NCI-H146 treated with DMSO at 0.1 percent for 48 hours (cell line): ENCODE results near the gene SAA1.
"Not testable (repeated sequence)": the region's sequence is repeated elsewhere in the genome, so short reads cannot be mapped to it uniquely, and the experiment has no call there.

ENCODE experiments used
- DNase-seq: peaks from one replicate; lab custom pipeline; 2025; ENCODE audit not compliant: unreplicated experiment; lab: John Stamatoyannopoulos, UW

SAA1 gene

GRCh38 chr11:18265949-18266348 lies at the start of gene SAA1:
SAA1 (plus strand) TSS chr11:18266264; CDS start chr11:18266888, 624 bp downstream.
- DNase-seq, result no peak

- no peak for DNase-seq
These were observed 44.7 kb upstream of the SAA1 start for GRCh38 chr11:18221274-18221876.

GRCh38 chr11:18222814-18223421 lies 43.1 kb upstream of the SAA1 start:
- no peak for DNase-seq

DNA sequence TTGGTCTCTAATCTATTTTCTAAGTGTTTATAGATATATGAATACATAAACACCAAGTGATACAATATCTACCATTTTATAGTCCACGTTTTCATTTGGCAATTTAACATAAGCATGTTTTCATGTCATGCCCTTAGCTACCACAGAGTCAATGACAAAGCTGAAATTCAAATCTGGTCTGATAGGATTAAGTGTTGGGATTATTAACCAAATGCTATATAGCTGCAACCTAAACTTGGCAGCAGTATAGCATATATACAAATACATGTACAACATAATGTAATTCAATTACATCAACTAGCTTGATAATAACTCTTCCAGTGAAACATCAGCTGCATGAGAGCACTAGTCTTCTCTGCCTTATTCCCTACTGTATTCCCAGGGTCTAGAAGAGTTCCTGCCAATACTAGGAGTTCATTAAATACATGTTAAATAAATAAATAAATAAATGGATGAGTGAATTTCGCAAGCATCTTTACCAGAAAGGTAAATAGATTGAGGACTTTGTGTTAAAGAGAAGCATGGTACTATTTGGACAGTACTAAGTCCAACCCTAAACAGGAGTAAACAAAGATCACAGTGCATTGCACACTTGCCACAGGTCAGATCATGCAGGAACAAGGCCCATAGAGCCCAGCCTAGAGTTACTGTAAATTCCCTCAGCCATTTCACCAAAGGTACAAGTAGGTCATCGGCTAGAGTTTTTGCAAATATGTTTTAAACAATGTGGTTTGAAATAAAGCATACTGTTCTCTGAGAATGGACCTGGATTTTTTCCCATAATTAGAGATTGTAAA lies 42.3 kb upstream of the SAA1 start:
- DNase-seq, result no peak

GRCh38 chr11:18225913-18226312 lies 40.2 kb upstream of the SAA1 start:
- DNase-seq, result no peak

DNA sequence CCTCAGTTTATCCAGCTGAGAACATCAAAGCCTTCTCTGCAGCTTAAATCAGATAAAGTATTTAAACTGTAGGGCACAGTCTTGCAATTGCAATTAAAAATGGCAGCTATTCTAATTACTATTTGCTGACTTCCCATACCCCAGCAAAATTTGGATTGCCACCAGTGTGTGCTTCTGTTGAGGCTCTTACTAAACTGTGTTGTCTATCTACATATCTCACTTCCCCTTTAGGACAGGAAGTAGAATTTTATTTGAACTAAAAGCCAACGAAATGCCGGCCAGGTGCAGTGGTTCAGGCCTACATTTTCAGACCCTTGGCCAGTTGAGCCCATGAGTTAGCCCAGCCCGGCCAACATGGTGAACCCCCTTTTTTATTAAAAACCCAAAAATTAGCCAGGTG lies 36.6 kb upstream of the SAA1 start:
- no peak for DNase-seq

GRCh38 chr11:18230859-18231258 lies 35.2 kb upstream of the SAA1 start:
- no peak for DNase-seq

DNA sequence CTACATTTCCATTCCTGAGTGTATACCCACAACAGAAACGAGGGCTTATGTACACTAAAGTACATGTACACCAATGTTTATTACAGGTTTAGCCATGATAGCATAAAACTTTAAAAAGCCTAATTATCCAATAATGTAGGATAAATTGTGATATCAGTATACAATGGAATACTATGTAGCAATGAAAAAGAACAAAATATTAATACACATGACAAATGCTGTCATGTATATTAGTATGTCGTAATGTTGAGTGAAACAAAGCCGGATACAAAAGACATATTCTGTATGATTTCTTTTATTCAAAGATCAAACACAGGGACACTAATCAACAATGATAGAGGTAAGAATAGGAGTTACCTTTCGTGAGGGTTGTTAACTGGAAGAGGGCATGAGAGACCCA lies 32.2 kb upstream of the SAA1 start:
- DNase-seq, result no peak

DNA sequence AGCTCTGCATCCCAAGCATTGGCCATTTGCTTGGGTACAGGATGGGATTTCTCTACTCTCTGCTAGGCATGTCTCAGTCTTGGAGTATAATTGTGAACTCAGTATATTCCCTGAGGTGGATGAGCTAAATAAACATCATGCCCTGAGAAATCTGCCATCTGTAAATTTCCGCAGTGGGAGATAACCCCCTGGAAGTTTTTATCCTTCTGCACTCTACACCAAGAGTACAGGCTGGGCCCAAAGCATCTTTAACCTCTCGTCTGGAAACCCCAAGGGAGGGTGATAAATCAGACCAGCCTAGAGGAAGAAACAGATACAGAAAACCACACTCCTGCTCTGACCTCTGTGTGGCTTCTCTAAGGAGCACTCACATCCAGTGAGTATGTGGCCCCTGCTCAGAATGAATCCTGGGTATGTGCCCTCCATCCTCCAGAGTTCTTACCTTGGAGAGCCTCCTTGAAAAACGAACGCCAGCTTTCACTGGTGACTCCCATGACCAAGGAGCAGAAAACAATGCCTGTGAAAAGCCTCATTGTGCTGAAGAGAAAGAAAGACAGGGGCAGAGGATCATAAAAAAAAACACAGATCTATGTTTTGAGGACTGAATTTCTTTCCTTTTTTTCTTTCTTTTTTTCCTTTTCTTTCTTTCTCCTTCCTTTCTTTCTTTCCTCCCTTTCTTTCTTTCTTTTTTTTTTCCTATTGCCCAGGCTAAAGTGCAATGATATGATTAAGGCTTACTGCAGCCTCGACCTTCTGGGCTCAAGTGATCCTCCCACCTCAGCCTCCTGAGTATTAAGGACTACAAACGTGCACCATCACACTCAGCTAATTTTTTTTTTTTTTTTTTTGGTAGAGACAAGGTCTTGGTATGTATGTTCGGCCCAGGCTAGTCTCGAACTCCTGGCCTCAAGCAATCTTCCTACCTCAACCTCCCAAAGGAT lies 30.4 kb upstream of the SAA1 start:
- no peak for DNase-seq

GRCh38 chr11:18236664-18237356 lies 29.3 kb upstream of the SAA1 start, which contains the start of gene SAA4:
SAA4 (minus strand) TSS chr11:18236802; CDS start chr11:18235926, 876 bp downstream.
- DNase-seq, result no peak

GRCh38 chr11:18239655-18240054 lies 26.4 kb upstream of the SAA1 start:
- DNase-seq, result no peak

DNA sequence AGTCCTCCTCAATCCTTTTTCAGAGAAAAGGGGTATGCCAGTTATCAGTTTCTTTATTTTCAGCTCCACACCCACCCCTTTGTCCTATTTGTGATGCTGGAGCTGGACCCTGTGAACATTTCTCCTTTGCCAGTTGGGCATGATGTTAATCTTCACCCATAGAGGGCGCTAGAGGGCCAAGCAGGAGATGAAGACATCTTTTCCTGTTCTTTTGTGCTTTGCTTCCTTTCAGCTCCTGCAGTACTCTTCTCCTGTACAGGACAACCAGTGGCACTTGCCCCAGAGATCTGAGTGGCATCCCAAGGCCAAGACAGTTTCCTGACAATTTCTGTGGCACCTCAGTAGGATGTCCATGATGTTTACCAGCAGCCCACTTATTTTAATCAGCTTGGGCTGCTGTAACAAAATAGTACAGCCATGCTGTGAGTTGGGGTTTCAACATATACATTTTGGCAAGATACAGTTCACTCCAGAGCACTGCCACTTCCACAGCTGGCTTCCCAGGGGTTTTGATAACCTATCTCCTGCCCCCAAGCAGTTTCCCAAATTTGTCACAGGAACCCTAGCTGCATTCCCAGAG lies 22.2 kb upstream of the SAA1 start:
- DNase-seq, result peak; percentile 34

- no peak for DNase-seq
These were observed 20.7 kb upstream of the SAA1 start for GRCh38 chr11:18245396-18245795.

DNA sequence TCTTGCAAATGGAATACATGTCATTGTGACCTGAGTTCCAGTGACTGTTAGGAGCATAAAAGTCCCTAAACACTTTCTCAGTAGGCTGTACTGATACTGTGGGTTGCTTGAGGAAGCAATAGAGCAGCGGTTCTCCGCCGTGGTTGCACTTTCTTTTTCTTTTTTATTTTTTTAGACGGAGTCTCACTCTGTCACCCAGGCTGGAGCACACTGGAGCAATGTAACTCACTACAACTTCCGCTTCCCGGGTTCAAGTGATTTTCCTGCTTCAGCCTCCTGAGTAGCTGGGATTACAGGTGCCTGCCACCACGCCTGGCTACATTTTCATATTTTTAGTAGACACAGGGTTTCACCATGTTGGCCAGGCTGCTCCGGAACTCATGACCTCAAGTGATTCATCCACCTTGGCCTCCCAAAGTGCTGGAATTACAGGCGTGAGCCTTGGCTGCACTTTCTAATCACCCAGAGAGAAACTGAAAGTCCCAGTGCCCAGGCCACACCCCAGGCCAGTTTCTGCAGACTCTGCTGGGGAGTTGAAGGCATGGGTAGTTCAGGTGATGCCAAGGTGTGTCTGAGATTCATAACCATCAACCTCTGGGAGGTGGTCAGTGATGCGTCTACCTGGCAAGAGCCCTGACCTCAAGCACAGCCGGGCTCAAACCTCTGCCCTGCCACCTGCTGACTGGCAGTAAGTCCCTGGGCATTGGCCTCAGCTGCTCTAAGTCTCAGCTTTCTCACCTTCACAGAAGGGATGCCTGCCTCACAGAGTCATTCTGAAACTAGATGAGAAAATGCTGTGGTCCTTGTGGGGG lies 19.5 kb upstream of the SAA1 start:
- not testable (repeated sequence) for DNase-seq

DNA sequence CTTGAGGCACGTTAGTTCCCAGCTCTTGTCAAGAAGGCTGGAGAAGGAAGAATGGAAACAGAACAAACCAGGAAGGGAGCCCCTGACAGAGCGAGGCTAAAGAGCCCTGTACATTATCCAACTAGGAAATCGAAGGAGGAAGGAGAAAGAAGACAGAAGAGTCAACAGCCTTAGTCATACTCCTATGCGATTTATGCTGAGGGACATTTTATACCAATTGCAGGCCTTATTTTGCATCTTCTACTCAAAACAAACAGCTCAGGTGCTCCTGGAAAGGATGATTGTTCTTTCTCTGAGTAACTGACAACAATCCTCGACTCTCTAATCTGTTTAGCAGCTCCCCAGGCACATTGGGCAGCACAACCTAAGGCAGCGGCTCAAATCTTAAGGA lies 18.9 kb upstream of the SAA1 start:
- not testable (repeated sequence) for DNase-seq

GRCh38 chr11:18248561-18248960 lies 17.5 kb upstream of the SAA1 start, which contains the start of gene SAA2:
SAA2 (minus strand) TSS chr11:18248668; CDS start chr11:18248011, 657 bp downstream.
- no peak for DNase-seq

DNA sequence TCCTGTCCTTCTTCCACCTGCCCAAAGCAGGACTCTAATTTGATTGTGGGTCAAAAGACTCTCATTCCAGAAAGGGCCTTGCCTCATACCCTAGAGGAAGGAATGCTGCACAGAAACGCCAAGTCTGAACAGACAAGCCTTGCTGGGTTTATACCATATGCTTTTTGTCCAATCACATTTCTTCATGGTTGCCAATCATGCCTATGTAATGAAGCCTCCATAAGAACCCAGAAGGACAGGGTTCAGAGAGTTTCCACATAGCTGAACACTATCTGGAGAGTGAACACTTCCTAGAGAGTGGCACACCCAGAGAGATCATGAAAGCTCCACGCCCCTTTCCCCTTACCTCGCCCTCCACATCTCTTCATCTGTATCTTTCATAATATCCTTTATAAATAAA lies 12.8 kb upstream of the SAA1 start:
- DNase-seq, result no peak

DNA sequence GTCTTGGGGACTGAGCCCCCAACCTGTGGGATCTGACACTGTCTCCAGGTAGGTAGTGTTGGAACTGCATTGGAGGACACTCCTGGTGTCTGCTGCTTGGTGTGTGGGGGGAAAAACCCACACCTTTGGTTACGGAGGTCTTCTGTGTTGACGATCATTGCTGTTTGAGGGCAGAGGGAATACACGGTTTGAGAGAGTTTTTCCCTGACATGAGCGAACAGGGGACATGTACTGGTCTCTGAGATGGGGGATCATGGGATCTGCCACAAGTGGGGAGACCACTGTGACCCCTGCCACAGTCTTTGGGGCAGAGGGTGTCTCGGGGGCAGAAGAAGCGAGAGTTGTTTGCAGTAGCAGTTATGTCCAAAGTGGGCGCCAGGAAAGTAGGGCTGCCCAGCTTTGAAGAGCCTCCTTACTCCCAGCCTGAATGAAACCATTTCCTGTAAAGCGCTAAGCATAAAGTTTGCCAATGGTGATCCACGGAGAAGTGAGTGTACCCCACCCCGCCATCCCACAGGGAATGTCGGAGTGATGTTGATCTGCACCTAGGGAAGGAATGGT lies 12.2 kb upstream of the SAA1 start:
- DNase-seq, result no peak
